WTC11 (cell line): Measurements from ENCODE around the gene FGR.

ENCODE experiments used
- OVOL2 ChIP-seq: fragments of 250-450 bp; sonication (Bioruptor Pico); IDR thresholded peaks from 2 replicates; pipeline ENCODE4 v1.9.0; 2021; ENCODE audit warnings: mild to moderate bottlenecking, borderline replicate concordance
- TEAD4 ChIP-seq: sonication (generic); formaldehyde crosslinking; IDR thresholded peaks from 2 replicates; pipeline ENCODE4 v1.8.0; 2022; ENCODE audit warnings: mild to moderate bottlenecking, missing genetic modification reagents
- TF ChIP-seq, protein P1 (sequence below): fragments of 200-600 bp; IDR thresholded peaks from 2 replicates; pipeline ENCODE4 v1.8.0; 2022; ENCODE audit warnings: antibody characterized with exemption
- TF ChIP-seq, protein P2 (sequence below): sonication (generic); formaldehyde crosslinking; IDR thresholded peaks from 2 replicates; pipeline ENCODE4 v1.8.0; 2023; ENCODE audit warnings: missing genetic modification reagents
- TF ChIP-seq, protein P3 (sequence below): sonication (generic); formaldehyde crosslinking; IDR thresholded peaks from 2 replicates; pipeline ENCODE4 v1.8.0; 2022; ENCODE audit warnings: mild to moderate bottlenecking, missing genetic modification reagents

DNA sequence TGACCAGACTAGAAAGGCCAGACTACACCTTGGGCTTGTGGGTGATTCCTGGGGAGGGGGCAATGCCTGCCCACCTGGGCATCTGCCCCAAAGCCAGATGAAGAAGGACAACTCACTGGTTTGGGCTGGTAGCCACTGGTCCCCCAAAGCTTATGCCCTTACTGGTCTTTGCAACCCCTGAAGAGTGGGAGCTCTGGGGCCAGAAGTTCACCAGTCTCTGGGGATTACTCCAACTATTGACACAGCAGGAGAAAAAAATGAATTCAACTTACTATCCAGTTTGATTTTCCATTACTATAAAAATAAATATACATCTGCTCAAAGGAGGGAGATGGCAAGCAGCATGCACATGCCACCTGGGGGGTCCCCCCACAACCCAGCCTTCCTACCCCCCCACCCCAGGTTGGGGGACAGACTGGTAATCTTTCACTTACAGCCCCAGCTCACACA, 33.6 kb downstream of the FGR start:
- TF ChIP-seq TEAD4 (CRISPR knock-in tag) (no peak), OVOL2 (no peak)
- TF ChIP-seq, protein P1, sequence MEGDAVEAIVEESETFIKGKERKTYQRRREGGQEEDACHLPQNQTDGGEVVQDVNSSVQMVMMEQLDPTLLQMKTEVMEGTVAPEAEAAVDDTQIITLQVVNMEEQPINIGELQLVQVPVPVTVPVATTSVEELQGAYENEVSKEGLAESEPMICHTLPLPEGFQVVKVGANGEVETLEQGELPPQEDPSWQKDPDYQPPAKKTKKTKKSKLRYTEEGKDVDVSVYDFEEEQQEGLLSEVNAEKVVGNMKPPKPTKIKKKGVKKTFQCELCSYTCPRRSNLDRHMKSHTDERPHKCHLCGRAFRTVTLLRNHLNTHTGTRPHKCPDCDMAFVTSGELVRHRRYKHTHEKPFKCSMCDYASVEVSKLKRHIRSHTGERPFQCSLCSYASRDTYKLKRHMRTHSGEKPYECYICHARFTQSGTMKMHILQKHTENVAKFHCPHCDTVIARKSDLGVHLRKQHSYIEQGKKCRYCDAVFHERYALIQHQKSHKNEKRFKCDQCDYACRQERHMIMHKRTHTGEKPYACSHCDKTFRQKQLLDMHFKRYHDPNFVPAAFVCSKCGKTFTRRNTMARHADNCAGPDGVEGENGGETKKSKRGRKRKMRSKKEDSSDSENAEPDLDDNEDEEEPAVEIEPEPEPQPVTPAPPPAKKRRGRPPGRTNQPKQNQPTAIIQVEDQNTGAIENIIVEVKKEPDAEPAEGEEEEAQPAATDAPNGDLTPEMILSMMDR, result no peak
- TF ChIP-seq, protein P2, sequence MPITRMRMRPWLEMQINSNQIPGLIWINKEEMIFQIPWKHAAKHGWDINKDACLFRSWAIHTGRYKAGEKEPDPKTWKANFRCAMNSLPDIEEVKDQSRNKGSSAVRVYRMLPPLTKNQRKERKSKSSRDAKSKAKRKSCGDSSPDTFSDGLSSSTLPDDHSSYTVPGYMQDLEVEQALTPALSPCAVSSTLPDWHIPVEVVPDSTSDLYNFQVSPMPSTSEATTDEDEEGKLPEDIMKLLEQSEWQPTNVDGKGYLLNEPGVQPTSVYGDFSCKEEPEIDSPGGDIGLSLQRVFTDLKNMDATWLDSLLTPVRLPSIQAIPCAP (CRISPR knock-in tag), result no peak
- TF ChIP-seq, protein P3, sequence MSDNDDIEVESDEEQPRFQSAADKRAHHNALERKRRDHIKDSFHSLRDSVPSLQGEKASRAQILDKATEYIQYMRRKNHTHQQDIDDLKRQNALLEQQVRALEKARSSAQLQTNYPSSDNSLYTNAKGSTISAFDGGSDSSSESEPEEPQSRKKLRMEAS (CRISPR knock-in tag), result no peak
